NB4 (cell line): ENCODE results near the gene STRN4.

Experiments
- DNase-seq: peaks from one replicate; pipeline ENCODE4 v3.0.0; 2010; ENCODE audit warnings: low read depth
- H3K4me3 ChIP-seq: one replicate; pipeline ENCODE4 v1.5.1; 2011; ENCODE audit warnings: mild to moderate bottlenecking, low read depth, low read length, moderate library complexity
- CTCF ChIP-seq: IDR thresholded peaks from one replicate; pipeline ENCODE4 v1.5.1; 2012; ENCODE audit warnings: low read depth, low read length
- MAX ChIP-seq: IDR thresholded peaks from 2 replicates; pipeline ENCODE4 v1.6.1; 2011; ENCODE audit warnings: low read depth, low read length
- MYC ChIP-seq: IDR thresholded peaks from 2 replicates; pipeline ENCODE4 v1.6.1; 2011; ENCODE audit warnings: low read depth, low read length
- POLR2A ChIP-seq: IDR thresholded peaks from 2 replicates; pipeline ENCODE4 v1.6.1; 2011; ENCODE audit warnings: mild to moderate bottlenecking; ENCODE audit not compliant: insufficient read length; ENCODE audit errors: extremely low read depth

The STRN4 gene

DNA sequence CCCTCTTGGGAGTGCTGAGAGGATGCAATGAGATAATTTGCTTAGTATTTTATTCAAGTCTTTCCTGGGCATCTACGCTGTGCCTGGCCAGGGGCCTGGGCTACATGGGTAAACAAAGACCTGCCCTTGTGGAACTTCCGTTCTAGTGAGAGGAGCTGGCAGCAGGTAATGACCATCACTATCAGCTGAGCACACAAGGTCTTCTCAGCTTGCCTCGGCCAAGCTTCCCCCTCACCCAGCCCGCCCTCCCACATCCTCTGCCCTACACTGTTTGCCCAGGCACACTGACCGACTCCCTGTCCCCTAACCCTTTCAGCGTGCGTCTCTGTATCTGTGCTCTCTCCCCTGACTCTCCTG lies 9.0 kb downstream of the STRN4 start:
- TF ChIP-seq CTCF (no peak), POLR2A (no peak), MYC (no peak), MAX (no peak)
- H3K4me3 ChIP-seq, result no peak overlapping the region
- DNase-seq, result no peak

- no peak overlapping the region for H3K4me3 ChIP-seq
- no peak for DNase-seq
- no peak for TF ChIP-seq CTCF
- TF ChIP-seq MYC, result no peak
- no peak for TF ChIP-seq POLR2A
- no peak for TF ChIP-seq MAX
Observed at GRCh38 chr19:46736531-46737297, 9.5 kb downstream of the STRN4 start.

DNA sequence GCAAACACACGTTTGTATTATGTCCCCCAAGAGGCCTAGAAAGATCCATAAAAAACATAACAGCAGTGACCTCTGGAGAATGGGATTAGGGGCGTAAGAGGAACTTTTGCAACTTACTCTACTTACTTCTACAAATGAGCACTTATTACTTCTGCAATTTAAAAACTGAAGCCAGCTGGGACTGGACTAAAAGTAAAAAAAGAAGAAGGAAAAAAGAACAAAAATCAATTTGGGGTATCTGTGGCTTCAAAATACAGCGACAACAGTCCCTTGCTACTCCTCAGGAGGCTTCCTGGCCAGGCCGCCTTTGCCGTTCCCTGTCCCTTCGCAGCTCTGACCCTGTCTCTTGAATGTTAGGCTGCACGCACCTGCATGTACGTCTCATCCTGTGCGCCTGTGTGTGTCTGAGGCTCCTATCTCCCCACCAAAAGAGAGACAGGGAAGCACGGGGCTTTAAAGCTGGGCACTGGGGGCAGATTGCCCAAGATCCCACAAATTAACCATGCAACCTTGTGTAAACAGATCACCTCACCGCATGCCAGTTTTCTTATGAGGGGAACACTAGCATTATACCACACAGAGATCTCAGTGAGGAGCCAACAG lies 12.5 kb downstream of the STRN4 start:
- peak overlapping the region; percentile 13 for H3K4me3 ChIP-seq
- peak; percentile 95 for DNase-seq
- TF ChIP-seq MYC (no peak), POLR2A (no peak), MAX (no peak), CTCF (no peak)

- DNase-seq, result peak; percentile 100
- H3K4me3 ChIP-seq, result peak overlapping the region; percentile 13
- TF ChIP-seq CTCF (peak; percentile 45), MYC (no peak), POLR2A (no peak), MAX (no peak)
Observed at GRCh38 chr19:46732966-46733689, 13.1 kb downstream of the STRN4 start.

- TF ChIP-seq MAX (no peak), MYC (no peak), CTCF (no peak)
- DNase-seq, result peak; percentile 65
- H3K4me3 ChIP-seq, result no peak overlapping the region
Observed at GRCh38 chr19:46732172-46732938, 13.9 kb downstream of the STRN4 start.
